Small intestine (tissue), 7 donors: ENCODE data around the gene UNKL. TPM values are rescaled to one million over a fixed set of nuclear protein-coding genes. Genes with fewer than 3 reads are reported as not detected.
"Not testable (repeated sequence)": the region's sequence is repeated elsewhere in the genome, so short reads cannot be mapped to it uniquely, and the experiment has no call there.

ENCODE experiments used
- DNase-seq, 2 donors: peaks; one replicate each; pipeline versions ENCODE4 v3.0.0 to v3.0.0-alpha.2; 2013
- FAIRE-seq: peaks from 2 replicates; lab custom pipeline; 2012; peaks lifted over from hg19 to GRCh38; lab: Jason Lieb, UNC
- H3K27ac ChIP-seq, 3 donors: one replicate each; pipeline ENCODE4 v1.5.1; 2013; ENCODE audit warnings: low read length in 2 of 3, mild to moderate bottlenecking in 2 of 3, control low read depth in 1 of 3, inconsistent platforms in 1 of 3, low read depth in 1 of 3, moderate library complexity in 1 of 3
- H3K27me3 ChIP-seq, 3 donors: one replicate each; pipeline ENCODE4 v1.6.1; 2013; ENCODE audit warnings: low read length in 3 of 3, inconsistent platforms in 1 of 3; ENCODE audit not compliant: control insufficient read depth in 3 of 3, insufficient read depth in 3 of 3
- H3K36me3 ChIP-seq, 3 donors: one replicate each; pipeline ENCODE4 v1.6.1; 2013; ENCODE audit warnings: low read length in 3 of 3, inconsistent platforms in 1 of 3, low read depth in 1 of 3, mild to moderate bottlenecking in 1 of 3, moderate library complexity in 1 of 3; ENCODE audit not compliant: control insufficient read depth in 3 of 3, insufficient read depth in 2 of 3
- H3K4me1 ChIP-seq, 3 donors: one replicate each; pipeline ENCODE4 v1.6.1; 2013; ENCODE audit warnings: low read length in 2 of 3, inconsistent platforms in 1 of 3, low read depth in 1 of 3, mild to moderate bottlenecking in 1 of 3, moderate library complexity in 1 of 3; ENCODE audit not compliant: control insufficient read depth in 3 of 3, insufficient read depth in 2 of 3
- H3K4me3 ChIP-seq, 3 donors: one replicate each; pipeline ENCODE4 v1.5.1; 2013; ENCODE audit warnings: low read length in 3 of 3, control low read depth in 1 of 3, inconsistent platforms in 1 of 3, low read depth in 1 of 3, mild to moderate bottlenecking in 1 of 3, moderate library complexity in 1 of 3
- H3K9me3 ChIP-seq, 2 donors: one replicate each; pipeline ENCODE4 v1.6.1; 2013; ENCODE audit warnings: low read depth in 1 of 2, low read length in 1 of 2; ENCODE audit not compliant: control insufficient read depth in 2 of 2, insufficient read depth in 1 of 2
- WGBS, 3 donors: extraction: QIAGEN DNeasy Blood & Tissue Kit; methylation state at CpG; one replicate each; pipeline ENCODE4 v1.1.7; 2013; 5-methylcytosine and 5-hydroxymethylcytosine counted together
- polyA plus RNA-seq, 4 donors: library from polyadenylated mRNA; stranded (reverse) in 3 of 4; unstranded in 1 of 4; fragments of 200-250 nt in 3 of 4; fragments of 120-200 nt in 1 of 4; gene quantifications; one replicate each; pipeline versions ENCODE4 v1.2.1 to v1.2.3, GENCODE V29; 2013
- donor health status: healthy with polysubstance abuse.
- donor health status: control.
- donor health status: control.
- donor health status: Bipolar disorder and iron deficiency.
- donor health status: healthy.

UNKL gene
- polyA plus RNA-seq, 4 donors, result 1.9 to 21.1 (median 4.6) TPM

DNA sequence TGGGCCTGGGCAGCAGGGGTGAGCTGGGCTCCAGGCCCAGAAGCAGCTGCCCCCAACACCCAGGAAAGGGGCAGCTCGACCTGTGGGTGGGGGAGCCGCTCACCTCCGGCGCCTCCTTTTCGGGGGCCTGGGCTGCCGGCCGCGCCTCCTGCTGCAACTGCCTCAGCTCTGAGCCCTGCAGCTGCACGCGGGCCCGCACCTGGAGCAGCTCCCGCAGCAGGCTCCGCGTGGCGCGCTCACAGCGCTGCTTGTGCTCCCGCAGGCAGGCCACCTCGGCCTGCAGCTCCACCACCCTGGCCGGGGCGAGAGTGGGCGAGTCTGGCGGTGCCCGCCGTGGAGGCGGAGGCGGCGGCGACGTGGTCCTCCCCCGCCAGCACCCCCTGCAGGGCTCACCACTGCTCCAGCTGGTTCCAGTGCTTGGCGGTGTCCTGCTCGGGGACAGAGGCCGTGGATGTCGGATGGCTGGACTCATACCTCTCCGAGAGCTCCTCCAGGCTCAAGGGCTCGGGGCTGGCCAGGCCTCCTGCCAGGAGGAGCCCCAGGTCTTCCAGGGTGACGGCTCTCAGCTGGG, 29.0 kb upstream of the UNKL start:
- DNase-seq, result no peak
- Histone ChIP-seq H3K36me3 (peaks cover under 1 to 34% (median 3%) of the 10 kb centered on the region in 3 donors), H3K27ac (no peak overlapping the region), H3K4me1 (no peaks in the 10 kb centered on the region), H3K27me3 (no peaks in the 10 kb centered on the region), H3K9me3 (no peaks in the 10 kb centered on the region), H3K4me3 (no peak overlapping the region)
- WGBS, 3 donors, result 69 to 80% (median 77%) methylated on average over 23 to 38 of the region's 38 CpGs
- no peak for FAIRE-seq

GRCh38 chr16:1442697-1443096, 28.2 kb upstream of the UNKL start:
- Histone ChIP-seq H3K9me3 (no peaks in the 10 kb centered on the region), H3K27ac (no peak overlapping the region), H3K27me3 (no peaks in the 10 kb centered on the region), H3K4me1 (no peaks in the 10 kb centered on the region), H3K4me3 (no peak overlapping the region), H3K36me3 (peaks cover 0 to 30% (median 3%) of the 10 kb centered on the region in 3 donors)
- DNase-seq (no peak), FAIRE-seq (no peak)
- WGBS, 3 donors, result 85 to 86% (median 86%) methylated on average over 12 to 24 of the region's 24 CpGs

DNA sequence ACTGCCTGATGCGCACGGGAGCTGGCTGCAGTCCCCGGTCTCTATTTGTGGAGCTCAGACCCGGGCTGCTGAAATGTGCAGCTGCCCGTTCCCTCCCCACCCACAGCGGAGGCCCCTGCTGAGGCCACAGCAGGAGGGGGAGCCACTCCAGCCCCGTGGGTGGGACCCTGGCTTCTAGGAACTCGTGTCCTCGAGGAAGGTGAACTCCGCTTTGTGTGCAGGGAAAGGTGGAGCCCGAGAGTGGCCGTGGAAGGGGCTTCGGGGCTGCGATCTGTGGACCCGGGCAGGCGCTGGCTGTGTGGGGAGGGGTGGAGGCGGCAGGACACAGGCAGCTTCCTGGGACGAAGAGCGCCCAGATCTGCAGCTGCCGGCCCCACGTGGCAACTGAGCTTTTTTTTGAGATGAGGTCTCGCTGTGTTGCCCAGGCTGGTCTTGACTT, 26.9 kb upstream of the UNKL start:
- no peak for FAIRE-seq
- H3K4me3 ChIP-seq, result no peak overlapping the region
- H3K4me1 ChIP-seq, result no peaks in the 10 kb centered on the region
- no peaks in the 10 kb centered on the region for H3K27me3 ChIP-seq
- H3K36me3 ChIP-seq, result peaks cover 0 to 22% (median 3%) of the 10 kb centered on the region in 3 donors
- WGBS, 3 donors, result 72 to 74% (median 73%) methylated on average over 22 of the region's 22 CpGs
- no peaks in the 10 kb centered on the region for H3K9me3 ChIP-seq
- no peak overlapping the region for H3K27ac ChIP-seq
- DNase-seq, result no peak

DNA sequence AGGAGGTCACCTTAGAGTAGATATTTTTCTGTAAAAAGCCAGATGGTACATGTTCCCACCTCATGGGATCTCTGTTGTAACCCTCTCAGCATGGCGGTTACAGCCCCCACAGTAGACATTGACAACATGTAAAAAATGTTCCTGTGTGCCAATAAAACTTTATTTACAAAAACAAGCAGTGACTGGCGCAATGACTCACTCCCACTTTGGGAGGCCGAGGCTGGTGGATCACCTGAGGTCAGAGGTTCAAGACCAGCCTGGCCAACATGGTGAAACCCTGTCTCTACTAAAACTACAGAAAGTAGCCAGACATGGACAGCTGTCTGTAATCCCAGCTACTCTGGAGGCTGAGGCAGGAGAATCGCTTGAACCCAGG, 25.2 kb upstream of the UNKL start:
- not testable (repeated sequence) for FAIRE-seq, H3K9me3 ChIP-seq, H3K27me3 ChIP-seq, DNase-seq, H3K27ac ChIP-seq, H3K4me3 ChIP-seq, H3K4me1 ChIP-seq
- H3K36me3 ChIP-seq, result peaks cover 0 to 17% (median 0%) of the 10 kb centered on the region in 3 donors
- 88 to 95% (median 92%) methylated on average over 4 of the region's 4 CpGs for WGBS, 3 donors

- H3K4me1 ChIP-seq, result peaks cover 0 to 4% (median 0%) of the 10 kb centered on the region in 3 donors
- H3K36me3 ChIP-seq, result peaks cover 0 to 17% (median 0%) of the 10 kb centered on the region in 3 donors
- 85 to 88% (median 86%) methylated on average over 26 to 27 of the region's 27 CpGs for WGBS, 3 donors
- DNase-seq (no peak), FAIRE-seq (no peak)
- no peaks in the 10 kb centered on the region for H3K27me3 ChIP-seq
- no peak overlapping the region for H3K27ac ChIP-seq
- no peaks in the 10 kb centered on the region for H3K9me3 ChIP-seq
- H3K4me3 ChIP-seq, result no peak overlapping the region
Observed at GRCh38 chr16:1439058-1439698, 24.7 kb upstream of the UNKL start.

GRCh38 chr16:1438229-1439057, 23.9 kb upstream of the UNKL start:
- H3K4me1 ChIP-seq, result peaks cover 0 to 4% (median 0%) of the 10 kb centered on the region in 3 donors
- no peak for FAIRE-seq
- no peak overlapping the region for H3K27ac ChIP-seq
- WGBS, 3 donors, result 76 to 88% (median 84%) methylated on average over 28 to 35 of the region's 35 CpGs
- DNase-seq, result no peak
- no peak overlapping the region for H3K4me3 ChIP-seq
- peaks cover 0 to 17% (median 0%) of the 10 kb centered on the region in 3 donors for H3K36me3 ChIP-seq
- no peaks in the 10 kb centered on the region for H3K9me3 ChIP-seq
- no peaks in the 10 kb centered on the region for H3K27me3 ChIP-seq

DNA sequence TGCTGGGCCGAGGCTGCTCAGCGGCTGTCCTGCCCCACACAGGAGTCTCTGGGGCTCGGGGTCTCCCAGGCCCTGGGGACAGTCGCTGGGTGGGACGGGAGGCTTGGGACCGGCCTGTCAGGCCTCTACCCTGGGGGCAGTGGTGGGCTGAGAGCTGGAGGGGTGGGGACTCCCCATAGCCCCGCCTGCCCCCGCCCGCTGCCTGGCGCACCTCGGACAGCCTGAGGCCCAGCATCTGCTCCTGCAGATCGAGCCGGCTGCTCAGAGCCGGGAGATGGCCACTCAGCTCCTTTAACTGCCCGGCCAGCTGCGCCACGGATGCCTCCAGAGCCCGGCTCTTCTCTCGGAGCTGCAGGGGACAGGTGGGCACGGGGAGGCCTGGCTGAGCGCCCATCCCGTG, 23.1 kb upstream of the UNKL start:
- 83 to 91% (median 85%) methylated on average over 12 to 22 of the region's 22 CpGs for WGBS, 3 donors
- Histone ChIP-seq H3K36me3 (peaks cover 0 to 17% (median 0%) of the 10 kb centered on the region in 3 donors), H3K27me3 (no peaks in the 10 kb centered on the region), H3K4me3 (no peak overlapping the region), H3K4me1 (peaks cover 0 to 4% (median 0%) of the 10 kb centered on the region in 3 donors), H3K9me3 (no peaks in the 10 kb centered on the region), H3K27ac (no peak overlapping the region)
- DNase-seq, result no peak
- no peak for FAIRE-seq

DNA sequence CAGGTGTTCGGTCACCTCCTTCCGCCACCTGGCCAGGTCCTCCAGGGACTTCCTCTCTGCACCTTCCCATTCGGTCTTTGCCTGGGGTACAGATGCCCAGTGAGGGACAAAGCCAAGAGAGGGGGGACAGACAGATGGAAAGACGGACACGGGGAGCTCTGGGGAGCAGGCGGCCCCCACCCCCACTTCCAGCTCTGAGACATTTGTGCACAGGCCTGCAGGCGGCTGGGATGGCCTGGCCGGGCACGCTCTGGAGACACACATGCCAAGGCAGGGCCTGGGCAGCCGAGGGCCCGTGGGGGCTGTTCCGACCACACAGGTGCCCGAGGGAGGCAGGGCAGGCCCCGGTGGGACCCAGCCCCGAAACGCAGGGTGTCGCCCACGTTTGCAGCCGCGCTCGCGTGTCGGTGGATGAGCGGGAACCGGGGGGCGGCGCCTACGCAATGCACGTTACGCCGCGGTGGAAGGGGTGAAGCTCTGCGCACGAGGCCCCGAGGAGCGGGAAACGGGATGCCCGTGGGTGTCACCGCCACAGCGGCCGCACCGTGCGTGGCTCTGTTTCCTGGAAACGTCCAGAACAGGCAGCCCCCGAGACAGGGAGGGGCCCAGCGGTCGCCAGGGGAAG, 22.3 kb upstream of the UNKL start:
- Histone ChIP-seq H3K27me3 (no peaks in the 10 kb centered on the region), H3K4me1 (peaks cover 0 to 4% (median 0%) of the 10 kb centered on the region in 3 donors), H3K36me3 (peaks cover 0 to 17% (median 0%) of the 10 kb centered on the region in 3 donors), H3K9me3 (no peaks in the 10 kb centered on the region), H3K4me3 (no peak overlapping the region), H3K27ac (no peak overlapping the region)
- no peak for FAIRE-seq
- 91 to 93% (median 92%) methylated on average over 46 to 47 of the region's 47 CpGs for WGBS, 3 donors
- DNase-seq, result no peak
